Left lung (tissue), 10 donors: ENCODE data around the gene DSTN. TPM values are rescaled to one million over a fixed set of nuclear protein-coding genes. Genes with fewer than 3 reads are reported as not detected.

Experiments
- ATAC-seq: fragments of 200-7000 bp; cut with Tn5 transposase; one replicate; pipeline ENCODE4 v1.9.1; 2020; ENCODE audit warnings: moderate library complexity
- DNase-seq, 4 donors: peaks; one replicate each; pipeline ENCODE4 v3.0.0-alpha.2; 2013 to 2020
- H3K27ac ChIP-seq, 2 donors: fragments of 200-600 bp; sonication (generic) in 1 of 2; one replicate each; pipeline versions ENCODE4 v1.5.0 to v1.8.0; 2020 to 2021
- H3K27me3 ChIP-seq, 2 donors: fragments of 200-600 bp; sonication (generic) in 1 of 2; one replicate each; pipeline versions ENCODE4 v1.5.0 to v1.8.0; 2020 to 2021
- H3K36me3 ChIP-seq, 2 donors: fragments of 200-600 bp; sonication (generic) in 1 of 2; one replicate each; pipeline versions ENCODE4 v1.5.0 to v1.8.0; 2020 to 2021
- H3K4me1 ChIP-seq, 2 donors: fragments of 200-600 bp; one replicate each; pipeline ENCODE4 v1.8.0; 2021
- H3K4me3 ChIP-seq, 2 donors: fragments of 200-600 bp; sonication (generic) in 1 of 2; one replicate each; pipeline versions ENCODE4 v1.5.0 to v1.8.0; 2020 to 2021; ENCODE audit warnings: mild to moderate bottlenecking in 1 of 2
- H3K9me3 ChIP-seq, 2 donors: fragments of 200-600 bp; sonication (generic) in 1 of 2; one replicate each; pipeline versions ENCODE4 v1.5.0 to v1.8.0; 2020 to 2021
- CTCF ChIP-seq, 2 donors: fragments of 200-600 bp; sonication (generic) in 1 of 2; IDR thresholded peaks; one replicate each; pipeline versions ENCODE4 v1.5.0 to v1.8.0; 2021; ENCODE audit warnings: antibody characterized with exemption in 2 of 2
- intact Hi-C, 2 donors: fragments of 100-400 bp; cut with DNase I; formaldehyde crosslinking; loops; one replicate each; pipeline versions ENCODE4 v1.11.2 to v1.14.2; 2022
- polyA plus RNA-seq, 6 donors: library from polyadenylated mRNA; unstranded; fragments of 120-200 nt; gene quantifications; one replicate each; pipeline ENCODE4 v1.2.1, GENCODE V29; 2013; ENCODE audit not compliant: insufficient read length in 6 of 6
- total RNA-seq, 2 donors: library from RNA; stranded (reverse); fragmentation: NEBNext Ultra II Directional; extraction: Animal tissue kit (Norgen Biotek cat#: 25700); gene quantifications; one replicate each; pipeline ENCODE4 v1.2.1, GENCODE V29; 2021
- donor health status: DM: no; HTN: yes; CAD: no.
- donor health status: DM: no; HTN: no; CAD: no.

DSTN gene
- total and polyA plus RNA-seq, 8 donors, result 340 to 551 (median 366) TPM

DNA sequence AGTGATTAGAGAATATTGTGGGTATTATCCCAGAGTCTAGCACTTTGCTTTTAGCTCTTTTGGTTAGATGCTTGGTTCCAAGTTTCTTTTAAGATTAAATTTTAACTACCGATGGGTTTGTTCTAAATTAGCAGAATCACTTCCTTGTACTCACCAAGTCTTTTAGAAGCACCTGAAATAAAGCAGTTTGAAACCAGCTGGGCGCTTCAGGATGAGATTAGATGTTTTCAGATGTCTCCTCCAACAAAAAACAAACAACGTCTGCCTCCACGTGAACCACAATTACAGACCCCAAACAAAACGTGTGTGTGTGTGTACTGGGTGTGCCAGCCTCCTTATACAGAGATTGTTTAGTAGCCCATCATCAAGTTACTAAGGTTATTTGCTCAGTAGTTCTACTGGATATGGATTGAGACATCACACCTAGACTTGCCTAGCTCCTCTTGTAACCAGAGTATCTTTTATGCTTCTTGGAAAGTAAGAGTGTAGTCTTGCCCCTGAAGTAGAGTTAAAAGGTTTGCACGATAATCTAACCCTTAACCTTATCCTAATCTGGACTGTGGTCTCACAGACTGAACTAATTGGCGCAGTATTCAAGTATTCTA, 2.3 kb downstream of the DSTN start:
- ATAC-seq, result no peak
- no peaks in the 10 kb centered on the region for H3K36me3 ChIP-seq
- peaks cover 0 to 9% of the 10 kb centered on the region in 2 donors for H3K27me3 ChIP-seq
- H3K9me3 ChIP-seq, result no peaks in the 10 kb centered on the region
- TF ChIP-seq CTCF (IDR thresholded peaks at IDR 0.05), result no peak
- no peak for DNase-seq
- H3K4me3 ChIP-seq, result peak overlapping the region; percentile 79 to 88
- peaks cover 20 to 62% of the 10 kb centered on the region in 2 donors for H3K4me1 ChIP-seq
- intact Hi-C loops, result no loop called here
- H3K27ac ChIP-seq, result peak overlapping the region; percentile 23 to 99

GRCh38 chr20:17573463-17573862, 3.6 kb downstream of the DSTN start:
- peak overlapping the region in 1 of 2 donors; percentile 79 for H3K4me3 ChIP-seq
- no peaks in the 10 kb centered on the region for H3K9me3 ChIP-seq
- peaks cover 20 to 56% of the 10 kb centered on the region in 2 donors for H3K4me1 ChIP-seq
- no peak for ATAC-seq
- H3K36me3 ChIP-seq, result no peaks in the 10 kb centered on the region
- intact Hi-C loops, result no loop called here
- peak overlapping the region; percentile 23 to 99 for H3K27ac ChIP-seq
- peak in 2 of 4 donors; percentile 54 to 66 for DNase-seq
- H3K27me3 ChIP-seq, result peaks cover 0 to 8% of the 10 kb centered on the region in 2 donors
- no peak for TF ChIP-seq CTCF (IDR thresholded peaks at IDR 0.05)

GRCh38 chr20:17576215-17576614, 6.3 kb downstream of the DSTN start:
- TF ChIP-seq CTCF (IDR thresholded peaks at IDR 0.05), result no peak
- ATAC-seq (no peak), DNase-seq (no peak)
- Histone ChIP-seq H3K36me3 (no peaks in the 10 kb centered on the region), H3K9me3 (no peaks in the 10 kb centered on the region), H3K27me3 (no peaks in the 10 kb centered on the region), H3K4me3 (no peak overlapping the region), H3K4me1 (peaks cover 26 to 49% of the 10 kb centered on the region in 2 donors), H3K27ac (no peak overlapping the region)
- intact Hi-C loops, result no loop called here

DNA sequence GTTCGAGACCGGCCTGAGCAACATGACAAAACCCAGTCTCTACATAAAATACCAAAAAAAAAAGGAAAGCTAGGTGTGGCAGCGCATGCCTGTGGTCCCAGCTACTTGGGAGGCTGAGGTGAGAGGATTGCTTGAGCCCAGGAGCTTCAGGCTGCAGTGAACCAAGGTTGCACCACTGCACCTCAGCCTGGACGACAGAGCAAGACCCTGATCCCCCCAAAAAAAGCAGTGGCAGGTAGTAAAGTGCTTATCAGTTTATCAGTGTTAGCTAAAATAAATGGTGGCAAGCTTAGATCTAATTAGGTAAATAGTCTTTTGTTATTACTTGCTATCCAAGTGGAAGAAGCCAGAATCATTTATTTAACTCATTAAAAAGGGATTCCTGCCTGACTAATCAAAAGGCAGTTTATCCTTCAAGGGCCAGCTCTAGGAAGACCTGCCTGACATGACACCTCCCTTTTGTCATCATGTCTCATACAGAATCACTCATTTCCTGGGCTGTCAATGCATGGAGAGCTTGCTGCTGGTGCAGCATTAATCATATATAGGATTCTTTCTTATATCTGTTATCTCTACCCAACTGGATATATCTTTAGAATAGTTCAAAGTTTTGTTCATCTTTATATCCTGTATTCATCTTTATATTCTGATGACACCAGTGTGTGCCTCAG, 9.6 kb downstream of the DSTN start:
- Histone ChIP-seq H3K27me3 (no peaks in the 10 kb centered on the region), H3K4me3 (no peak overlapping the region), H3K36me3 (peaks cover 0 to 6% of the 10 kb centered on the region in 2 donors), H3K9me3 (no peaks in the 10 kb centered on the region), H3K4me1 (peaks cover 7 to 24% of the 10 kb centered on the region in 2 donors), H3K27ac (no peak overlapping the region)
- no peak for DNase-seq
- intact Hi-C loops, result no loop called here
- no peak for TF ChIP-seq CTCF (IDR thresholded peaks at IDR 0.05)
- no peak for ATAC-seq

DNA sequence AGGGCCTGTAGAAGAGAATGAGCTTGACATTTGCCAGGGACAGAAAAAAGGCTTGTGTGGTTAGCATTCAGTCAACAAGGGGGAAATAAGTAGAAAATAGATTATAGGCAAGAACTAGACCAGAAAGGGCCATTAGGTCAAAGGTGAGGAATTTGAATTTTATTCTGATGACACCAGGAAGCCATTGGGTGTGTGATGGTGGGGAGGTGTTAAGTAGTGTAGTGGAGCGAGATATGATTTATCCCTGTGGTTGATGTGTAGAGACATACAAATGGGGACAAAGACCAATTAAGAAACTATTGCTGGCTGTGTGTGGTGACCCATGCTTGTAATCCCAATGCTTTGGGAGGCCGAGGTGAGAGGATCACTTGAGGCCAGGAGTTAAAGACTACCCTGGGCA, 11.0 kb downstream of the DSTN start:
- intact Hi-C loops, result no loop called here
- no peaks in the 10 kb centered on the region for H3K9me3 ChIP-seq
- DNase-seq (no peak), ATAC-seq (no peak)
- no peaks in the 10 kb centered on the region for H3K27me3 ChIP-seq
- H3K27ac ChIP-seq, result no peak overlapping the region
- peaks cover 0 to 6% of the 10 kb centered on the region in 2 donors for H3K36me3 ChIP-seq
- H3K4me3 ChIP-seq, result no peak overlapping the region
- peaks cover 7 to 28% of the 10 kb centered on the region in 2 donors for H3K4me1 ChIP-seq
- no peak for TF ChIP-seq CTCF (IDR thresholded peaks at IDR 0.05)
